ENCODE measurements around the gene ALKBH3.

ALKBH3 gene

GRCh38 chr11:43925063-43925931 is 44.7 kb downstream of the ALKBH3 start:
- ChIA-PET POLR2A (interaction anchor here (1.0 kb wide), 1 partner anchor 17 kb away, joined by 3 read pairs; the partner anchor contains the start of gene C11orf96), CTCF (interaction anchor here (2.0 kb wide), 2 partner anchors 16 to 20 kb away, joined by 4 to 6 read pairs; no protein-coding TSS in a partner anchor)
- Histone ChIP-seq H3K36me3 (ENCODE audit: control insufficient read depth in 4 of 4, insufficient read depth in 4 of 4, low read length in 3 of 4) (peaks cover 7 to 21% (median 16%) of the 10 kb centered on the region in 4 experiments), H3K27ac (ENCODE audit: insufficient read depth in 1 of 2, low read depth in 1 of 2, low read length in 2 of 2, poor library complexity in 1 of 2, severe bottlenecking in 2 of 2) (no peak overlapping the region), H3K4me3 (ENCODE audit: control insufficient read depth in 1 of 7, extremely low read depth in 1 of 7, insufficient read depth in 4 of 7, low read depth in 2 of 7, low read length in 6 of 7) (no peak overlapping the region), H3K27me3 (replicated peaks in 2 of 5; ENCODE audit: control insufficient read depth in 4 of 5, insufficient read depth in 5 of 5, low read length in 4 of 5) (no peaks in the 10 kb centered on the region), H3K4me1 (ENCODE audit: control extremely low read depth in 1 of 4, control insufficient read depth in 4 of 4, insufficient read depth in 4 of 4, low read length in 3 of 4) (no peaks in the 10 kb centered on the region), H3K9me3 (ENCODE audit: control extremely low read depth in 1 of 5, control insufficient read depth in 4 of 5, insufficient read depth in 2 of 5, low read depth in 1 of 5, low read length in 4 of 5) (no peaks in the 10 kb centered on the region)
- no peak for DNase-seq
- 97% methylated on average over 12 of the region's 14 CpGs for WGBS (ENCODE audit: insufficient coverage)

- H3K9me3 ChIP-seq (ENCODE audit: control extremely low read depth in 1 of 5, control insufficient read depth in 4 of 5, insufficient read depth in 2 of 5, low read depth in 1 of 5, low read length in 4 of 5), result no peaks in the 10 kb centered on the region
- no peak overlapping the region for H3K27ac ChIP-seq (ENCODE audit: insufficient read depth in 1 of 2, low read depth in 1 of 2, low read length in 2 of 2, poor library complexity in 1 of 2, severe bottlenecking in 2 of 2)
- 97% methylated on average over 10 of the region's 12 CpGs for WGBS (ENCODE audit: insufficient coverage)
- H3K4me3 ChIP-seq (ENCODE audit: control insufficient read depth in 1 of 7, extremely low read depth in 1 of 7, insufficient read depth in 4 of 7, low read depth in 2 of 7, low read length in 6 of 7), result no peak overlapping the region
- DNase-seq, result no peak
- H3K36me3 ChIP-seq (ENCODE audit: control insufficient read depth in 4 of 4, insufficient read depth in 4 of 4, low read length in 3 of 4), result peaks cover 5 to 14% (median 10%) of the 10 kb centered on the region in 4 experiments
- ChIA-PET POLR2A (no interaction called here), CTCF (interaction anchor here (2.0 kb wide), 1 partner anchor 19 kb away, joined by 6 read pairs; no protein-coding TSS in a partner anchor)
- H3K4me1 ChIP-seq (ENCODE audit: control extremely low read depth in 1 of 4, control insufficient read depth in 4 of 4, insufficient read depth in 4 of 4, low read length in 3 of 4), result peaks cover 0 to 4% (median 0%) of the 10 kb centered on the region in 4 experiments
- no peaks in the 10 kb centered on the region for H3K27me3 ChIP-seq (replicated peaks in 2 of 5; ENCODE audit: control insufficient read depth in 4 of 5, insufficient read depth in 5 of 5, low read length in 4 of 5)
Measured at GRCh38 chr11:43925932-43926505, 45.4 kb downstream of the ALKBH3 start.

GRCh38 chr11:43927070-43927469 is 46.4 kb downstream of the ALKBH3 start:
- ChIA-PET POLR2A (no interaction called here), CTCF (no interaction called here)
- WGBS (ENCODE audit: insufficient coverage), result no CpG with 5 or more reads among the region's 2 CpGs
- Histone ChIP-seq H3K9me3 (ENCODE audit: control extremely low read depth in 1 of 5, control insufficient read depth in 4 of 5, insufficient read depth in 2 of 5, low read depth in 1 of 5, low read length in 4 of 5) (no peaks in the 10 kb centered on the region), H3K4me3 (ENCODE audit: control insufficient read depth in 1 of 7, extremely low read depth in 1 of 7, insufficient read depth in 4 of 7, low read depth in 2 of 7, low read length in 6 of 7) (no peak overlapping the region), H3K36me3 (ENCODE audit: control insufficient read depth in 4 of 4, insufficient read depth in 4 of 4, low read length in 3 of 4) (peaks cover 0 to 7% (median 2%) of the 10 kb centered on the region in 4 experiments), H3K27ac (ENCODE audit: insufficient read depth in 1 of 2, low read depth in 1 of 2, low read length in 2 of 2, poor library complexity in 1 of 2, severe bottlenecking in 2 of 2) (no peak overlapping the region), H3K27me3 (replicated peaks in 2 of 5; ENCODE audit: control insufficient read depth in 4 of 5, insufficient read depth in 5 of 5, low read length in 4 of 5) (peaks cover 0 to 4% (median 0%) of the 10 kb centered on the region in 5 experiments), H3K4me1 (ENCODE audit: control extremely low read depth in 1 of 4, control insufficient read depth in 4 of 4, insufficient read depth in 4 of 4, low read length in 3 of 4) (peaks cover 0 to 4% (median 0%) of the 10 kb centered on the region in 4 experiments)
- DNase-seq, result no peak

GRCh38 chr11:43927925-43928707 is 47.5 kb downstream of the ALKBH3 start:
- Histone ChIP-seq H3K27ac (ENCODE audit: insufficient read depth in 1 of 2, low read depth in 1 of 2, low read length in 2 of 2, poor library complexity in 1 of 2, severe bottlenecking in 2 of 2) (no peak overlapping the region), H3K4me1 (ENCODE audit: control extremely low read depth in 1 of 4, control insufficient read depth in 4 of 4, insufficient read depth in 4 of 4, low read length in 3 of 4) (peaks cover 0 to 4% (median 0%) of the 10 kb centered on the region in 4 experiments), H3K27me3 (replicated peaks in 2 of 5; ENCODE audit: control insufficient read depth in 4 of 5, insufficient read depth in 5 of 5, low read length in 4 of 5) (peaks cover 0 to 7% (median 0%) of the 10 kb centered on the region in 5 experiments), H3K9me3 (ENCODE audit: control extremely low read depth in 1 of 5, control insufficient read depth in 4 of 5, insufficient read depth in 2 of 5, low read depth in 1 of 5, low read length in 4 of 5) (no peaks in the 10 kb centered on the region), H3K36me3 (ENCODE audit: control insufficient read depth in 4 of 4, insufficient read depth in 4 of 4, low read length in 3 of 4) (no peaks in the 10 kb centered on the region), H3K4me3 (ENCODE audit: control insufficient read depth in 1 of 7, extremely low read depth in 1 of 7, insufficient read depth in 4 of 7, low read depth in 2 of 7, low read length in 6 of 7) (no peak overlapping the region)
- CTCF ChIA-PET, result interaction anchor here (1.2 to 2.2 kb wide), 3 partner anchors 9 to 35 kb away, joined by 3 to 8 read pairs (median 5); no protein-coding TSS in a partner anchor
- POLR2A ChIA-PET, result no interaction called here
- WGBS (ENCODE audit: insufficient coverage), result 91% methylated on average over 13 of the region's 13 CpGs
- no peak for DNase-seq

- CTCF ChIA-PET, result interaction anchor here (1.2 to 2.2 kb wide), 3 partner anchors 9 to 36 kb away, joined by 3 to 8 read pairs (median 5); no protein-coding TSS in a partner anchor
- WGBS (ENCODE audit: insufficient coverage), result 100% methylated on average over 3 of the region's 4 CpGs
- H3K27me3 ChIP-seq (replicated peaks in 2 of 5; ENCODE audit: control insufficient read depth in 4 of 5, insufficient read depth in 5 of 5, low read length in 4 of 5), result peaks cover 0 to 12% (median 0%) of the 10 kb centered on the region in 5 experiments
Measured at GRCh38 chr11:43928721-43929120, 48.1 kb downstream of the ALKBH3 start.

GRCh38 chr11:43930868-43931716 is 50.5 kb downstream of the ALKBH3 start:
- Histone ChIP-seq H3K27ac (ENCODE audit: insufficient read depth in 1 of 2, low read depth in 1 of 2, low read length in 2 of 2, poor library complexity in 1 of 2, severe bottlenecking in 2 of 2) (no peak overlapping the region), H3K36me3 (ENCODE audit: control insufficient read depth in 4 of 4, insufficient read depth in 4 of 4, low read length in 3 of 4) (no peaks in the 10 kb centered on the region), H3K4me1 (ENCODE audit: control extremely low read depth in 1 of 4, control insufficient read depth in 4 of 4, insufficient read depth in 4 of 4, low read length in 3 of 4) (peaks cover 0 to 13% (median 3%) of the 10 kb centered on the region in 4 experiments), H3K4me3 (ENCODE audit: control insufficient read depth in 1 of 7, extremely low read depth in 1 of 7, insufficient read depth in 4 of 7, low read depth in 2 of 7, low read length in 6 of 7) (no peak overlapping the region), H3K9me3 (ENCODE audit: control extremely low read depth in 1 of 5, control insufficient read depth in 4 of 5, insufficient read depth in 2 of 5, low read depth in 1 of 5, low read length in 4 of 5) (no peaks in the 10 kb centered on the region), H3K27me3 (replicated peaks in 2 of 5; ENCODE audit: control insufficient read depth in 4 of 5, insufficient read depth in 5 of 5, low read length in 4 of 5) (peaks cover 0 to 18% (median 0%) of the 10 kb centered on the region in 5 experiments)
- ChIA-PET CTCF (interaction anchor here (0.8 to 1.4 kb wide), 2 partner anchors 14 to 26 kb away, joined by 3 to 4 read pairs; no protein-coding TSS in a partner anchor), POLR2A (no interaction called here)
- peak in 1 of 3 donors; percentile 9 for DNase-seq
- WGBS (ENCODE audit: insufficient coverage), result 64% methylated on average over 10 of the region's 10 CpGs

More at GRCh38 chr11:43928721-43929120, 48.1 kb downstream of the ALKBH3 start:
- Histone ChIP-seq H3K9me3 (ENCODE audit: control extremely low read depth in 1 of 5, control insufficient read depth in 4 of 5, insufficient read depth in 2 of 5, low read depth in 1 of 5, low read length in 4 of 5) (no peaks in the 10 kb centered on the region), H3K4me1 (ENCODE audit: control extremely low read depth in 1 of 4, control insufficient read depth in 4 of 4, insufficient read depth in 4 of 4, low read length in 3 of 4) (peaks cover 0 to 6% (median 0%) of the 10 kb centered on the region in 4 experiments), H3K4me3 (ENCODE audit: control insufficient read depth in 1 of 7, extremely low read depth in 1 of 7, insufficient read depth in 4 of 7, low read depth in 2 of 7, low read length in 6 of 7) (no peak overlapping the region), H3K27ac (ENCODE audit: insufficient read depth in 1 of 2, low read depth in 1 of 2, low read length in 2 of 2, poor library complexity in 1 of 2, severe bottlenecking in 2 of 2) (no peak overlapping the region), H3K36me3 (ENCODE audit: control insufficient read depth in 4 of 4, insufficient read depth in 4 of 4, low read length in 3 of 4) (no peaks in the 10 kb centered on the region)
- POLR2A ChIA-PET, result no interaction called here
- no peak for DNase-seq
